ENCODE measurements around the gene CNTNAP2.

- TF ChIP-seq EZH2 (IDR thresholded peaks at IDR 0.05; ENCODE audit: low read length, missing control alignments): no peak
- TF ChIP-seq CTCF (conservative IDR thresholded peaks at IDR 0.05 in 1 of 2, IDR thresholded peaks at IDR 0.05 in 1 of 2; ENCODE audit: low read depth in 1 of 2, low read length in 2 of 2): no peak
Observed at GRCh38 chr7:146094356-146094755, 22.2 kb upstream of the CNTNAP2 start.

Measured in fibroblast of lung (primary cell).